CD14-positive monocyte (primary cell): ENCODE data around the gene PHKA2. TPM values are rescaled to one million over a fixed set of nuclear protein-coding genes. Genes with fewer than 3 reads are reported as not detected.
A peak's percentile ranks its signal among the peaks of the same experiment; 100 is the strongest.

Experiments used
- DNase-seq, 3 donors: peaks; one replicate each; pipeline ENCODE4 v3.0.0-alpha.2; 2011 to 2022
- H2AFZ ChIP-seq: 2 replicates; pipeline ENCODE4 v1.6.0; 2012; ENCODE audit warnings: mild to moderate bottlenecking, low read depth, low read length, inconsistent platforms; ENCODE audit not compliant: insufficient read depth, poor library complexity, severe bottlenecking
- H3K27ac ChIP-seq, 2 donors: 1 replicate in 1 of 2; 2 replicates in 1 of 2; pipeline ENCODE4 v1.5.1; 2012 to 2013; ENCODE audit warnings: low read length in 2 of 2, control low read depth in 1 of 2, inconsistent platforms in 1 of 2, low read depth in 1 of 2, mild to moderate bottlenecking in 1 of 2
- H3K27me3 ChIP-seq, 2 donors: one replicate each; pipeline versions ENCODE4 v1.6.0 to v1.6.1; 2011 to 2013; ENCODE audit warnings: low read length in 2 of 2; ENCODE audit not compliant: control insufficient read depth in 2 of 2, insufficient read depth in 2 of 2
- H3K36me3 ChIP-seq, 2 donors: replicated peaks in 1 of 2; 1 replicate in 1 of 2; 2 replicates in 1 of 2; pipeline versions ENCODE4 v1.5.1 to v1.6.1; 2012 to 2013; ENCODE audit warnings: low read length in 2 of 2, control low read depth in 1 of 2, inconsistent platforms in 1 of 2, mild to moderate bottlenecking in 1 of 2; ENCODE audit not compliant: insufficient read depth in 2 of 2, control insufficient read depth in 1 of 2
- H3K4me1 ChIP-seq, 2 donors: 1 replicate in 1 of 2; 2 replicates in 1 of 2; pipeline versions ENCODE4 v1.5.1 to v1.6.1; 2012 to 2013; ENCODE audit warnings: low read length in 2 of 2, control low read depth in 1 of 2, inconsistent platforms in 1 of 2, mild to moderate bottlenecking in 1 of 2, moderate library complexity in 1 of 2; ENCODE audit not compliant: insufficient read depth in 2 of 2, control insufficient read depth in 1 of 2
- H3K4me2 ChIP-seq: replicated peaks from 2 replicates; pipeline ENCODE3; 2012; ENCODE audit warnings: low read length, moderate library complexity, mild to moderate bottlenecking; ENCODE audit not compliant: poor library complexity, severe bottlenecking; ENCODE audit errors: extremely low read depth
- H3K4me3 ChIP-seq, 3 experiments: fragments of 200-600 bp in 1 of 3; sonication (generic) in 1 of 3; replicated peaks in 1 of 3; 1 replicate in 2 of 3; 2 replicates in 1 of 3; pipeline ENCODE4 v1.5.1; 2011 to 2013; ENCODE audit warnings: low read length in 3 of 3, mild to moderate bottlenecking in 3 of 3, control low read depth in 2 of 3, low read depth in 2 of 3, inconsistent platforms in 1 of 3, moderate library complexity in 1 of 3
- H3K79me2 ChIP-seq: 2 replicates; pipeline ENCODE4 v1.6.0; 2012; ENCODE audit warnings: mild to moderate bottlenecking, control low read depth, inconsistent platforms, low read length, moderate library complexity; ENCODE audit not compliant: insufficient read depth
- H3K9ac ChIP-seq: 2 replicates; pipeline ENCODE4 v1.6.0; 2017; ENCODE audit warnings: low read length, mild to moderate bottlenecking; ENCODE audit not compliant: insufficient read depth, poor library complexity, severe bottlenecking
- H3K9me3 ChIP-seq, 2 donors: replicated peaks in 1 of 2; 1 replicate in 1 of 2; 2 replicates in 1 of 2; pipeline versions ENCODE4 v1.5.1 to v1.6.1; 2012 to 2013; ENCODE audit warnings: low read length in 2 of 2, control low read depth in 1 of 2; ENCODE audit not compliant: control insufficient read depth in 1 of 2, insufficient read depth in 1 of 2
- H4K20me1 ChIP-seq: 2 replicates; pipeline ENCODE4 v1.6.0; 2012; ENCODE audit warnings: mild to moderate bottlenecking, low read length, control low read depth, moderate library complexity; ENCODE audit not compliant: insufficient read depth
- H3K27ac Mint-ChIP-seq, 7 donors: one replicate each; pipeline ENCODE4 v1.8.0; 2020; ENCODE audit warnings: mild to moderate bottlenecking in 7 of 7, mixed read lengths in 7 of 7, moderate library complexity in 6 of 7, inconsistent platforms in 2 of 7
- H3K27me3 Mint-ChIP-seq, 3 donors: one replicate each; pipeline ENCODE4 v1.8.0; 2021 to 2022; ENCODE audit warnings: low read depth in 3 of 3, mild to moderate bottlenecking in 3 of 3, mixed read lengths in 3 of 3, moderate library complexity in 3 of 3, inconsistent platforms in 1 of 3
- H3K36me3 Mint-ChIP-seq, 2 donors: one replicate each; pipeline ENCODE4 v1.8.0; 2020; ENCODE audit warnings: mixed read lengths in 2 of 2, inconsistent platforms in 1 of 2, mild to moderate bottlenecking in 1 of 2
- H3K4me1 Mint-ChIP-seq: one replicate; pipeline ENCODE4 v1.8.0; 2020; ENCODE audit warnings: mild to moderate bottlenecking, mixed read lengths
- H3K4me3 Mint-ChIP-seq, 2 donors: one replicate each; pipeline ENCODE4 v1.8.0; 2020; ENCODE audit warnings: mild to moderate bottlenecking in 2 of 2, mixed read lengths in 2 of 2, moderate library complexity in 1 of 2
- H3K9me3 Mint-ChIP-seq, 7 donors: one replicate each; pipeline ENCODE4 v1.8.0; 2020 to 2022; ENCODE audit warnings: mixed read lengths in 7 of 7, mild to moderate bottlenecking in 6 of 7, moderate library complexity in 6 of 7, inconsistent platforms in 2 of 7
- CTCF ChIP-seq: fragments of 200-600 bp; IDR thresholded peaks from one replicate; pipeline ENCODE4 v1.8.0; 2022; ENCODE audit warnings: antibody characterized with exemption, mild to moderate bottlenecking
- WGBS: methylation state at CpG from one replicate; pipeline ENCODE4 v1.1.5; 2013; ENCODE audit warnings: missing lambda C conversion rate; ENCODE audit not compliant: insufficient coverage; 5-methylcytosine and 5-hydroxymethylcytosine counted together
- intact Hi-C, 2 donors: fragments of 100-400 bp; cut with micrococcal nuclease; formaldehyde crosslinking; loops; one replicate each; pipeline versions ENCODE4 v1.15.0 to v1.15.1; 2023
- polyA plus RNA-seq, 3 donors: library from polyadenylated mRNA; depleted of rRNA in 1 of 3; unstranded in 2 of 3; stranded (reverse) in 1 of 3; fragments of 300-500 nt in 2 of 3; fragments of >200 nt in 1 of 3; fragmentation: Illumina TruSeq in 2 of 3; gene quantifications; 1 replicate in 2 of 3; 2 replicates in 1 of 3; pipeline ENCODE4 v1.2.3, GENCODE V29; 2012 to 2021

Gene PHKA2
- polyA plus RNA-seq, 3 donors = 8.7 to 63.3 (median 9.1) TPM

- TF ChIP-seq CTCF = no peak
- peaks cover 42% of the 10 kb centered on the region for H3K79me2 ChIP-seq
- peak overlapping the region; percentile 84 for H3K4me2 ChIP-seq
- intact Hi-C loops = loop anchor here in 1 of 2 donors (10.0 kb wide), 1 partner anchor 50 kb away; no protein-coding TSS in a partner anchor
- H3K4me3 ChIP-seq = peak overlapping the region; percentile 58 to 84 (median 78)
- Mint-ChIP-seq H3K27me3 (peaks cover 0 to 21% (median 3%) of the 10 kb centered on the region in 3 donors), H3K9me3 (peaks cover 0 to 11% (median 4%) of the 10 kb centered on the region in 7 donors), H3K4me1 (peaks cover 28% of the 10 kb centered on the region), H3K36me3 (peaks cover 5 to 6% of the 10 kb centered on the region in 2 donors), H3K27ac (peak overlapping the region; percentile 87 to 94 (median 90)), H3K4me3 (peak overlapping the region; percentile 81 to 90)
- peak overlapping the region; percentile 86 to 92 for H3K27ac ChIP-seq
- H3K36me3 ChIP-seq = peaks cover 0 to 4% of the 10 kb centered on the region in 2 donors
- H3K27me3 ChIP-seq = peaks cover 0 to 5% of the 10 kb centered on the region in 2 donors
- 0% methylated on average over 1 of the region's 4 CpGs for WGBS
- H3K4me1 ChIP-seq = peaks cover 18 to 23% of the 10 kb centered on the region in 2 donors
- peaks cover 0 to 5% of the 10 kb centered on the region in 2 donors for H3K9me3 ChIP-seq
- peak in 2 of 3 donors; percentile 3 to 5 for DNase-seq
- H4K20me1 ChIP-seq = peaks cover 8% of the 10 kb centered on the region
- H3K9ac ChIP-seq = peak overlapping the region; percentile 76
- peak overlapping the region; percentile 74 for H2AFZ ChIP-seq
Observed at GRCh38 chrX:18985186-18985435, 1.2 kb upstream of the PHKA2 start.

- Histone ChIP-seq H3K4me1 (peaks cover 18 to 23% of the 10 kb centered on the region in 2 donors), H3K4me3 (peak overlapping the region; percentile 58 to 84 (median 78)), H3K27ac (peak overlapping the region; percentile 86 to 92), H3K9ac (peak overlapping the region; percentile 76), H2AFZ (peak overlapping the region; percentile 74), H3K9me3 (peaks cover 0 to 5% of the 10 kb centered on the region in 2 donors), H3K27me3 (peaks cover 0 to 5% of the 10 kb centered on the region in 2 donors), H3K4me2 (peak overlapping the region; percentile 84), H4K20me1 (peaks cover 8% of the 10 kb centered on the region), H3K36me3 (peaks cover 0 to under 1% of the 10 kb centered on the region in 2 donors), H3K79me2 (peaks cover 47% of the 10 kb centered on the region)
- Mint-ChIP-seq H3K36me3 (peaks cover under 1 to 3% of the 10 kb centered on the region in 2 donors), H3K4me3 (peak overlapping the region; percentile 81 to 90), H3K4me1 (peaks cover 28% of the 10 kb centered on the region), H3K27me3 (peaks cover 0 to 18% (median 3%) of the 10 kb centered on the region in 3 donors), H3K27ac (peak overlapping the region; percentile 87 to 94 (median 90)), H3K9me3 (peaks cover 0 to 11% (median 4%) of the 10 kb centered on the region in 7 donors)
- intact Hi-C loops = loop anchor here in 1 of 2 donors (10.0 kb wide), 1 partner anchor 50 kb away; no protein-coding TSS in a partner anchor
- WGBS = 0% methylated on average over 23 of the region's 71 CpGs
- DNase-seq = peak; percentile 65 to 74 (median 66)
- peak; percentile 51 for TF ChIP-seq CTCF
Observed at GRCh38 chrX:18984381-18985185, 669 bp upstream of the PHKA2 start.
